GM21447 (cell line): Measurements from ENCODE around the gene LRP5.
A peak's percentile ranks its signal among the peaks of the same experiment; 100 is the strongest.

Experiments
- ATAC-seq: cut with Tn5 transposase; IDR thresholded peaks from one replicate; pipeline ENCODE4 v1.9.1; 2021; ENCODE audit not compliant: unreplicated experiment

LRP5 gene

DNA sequence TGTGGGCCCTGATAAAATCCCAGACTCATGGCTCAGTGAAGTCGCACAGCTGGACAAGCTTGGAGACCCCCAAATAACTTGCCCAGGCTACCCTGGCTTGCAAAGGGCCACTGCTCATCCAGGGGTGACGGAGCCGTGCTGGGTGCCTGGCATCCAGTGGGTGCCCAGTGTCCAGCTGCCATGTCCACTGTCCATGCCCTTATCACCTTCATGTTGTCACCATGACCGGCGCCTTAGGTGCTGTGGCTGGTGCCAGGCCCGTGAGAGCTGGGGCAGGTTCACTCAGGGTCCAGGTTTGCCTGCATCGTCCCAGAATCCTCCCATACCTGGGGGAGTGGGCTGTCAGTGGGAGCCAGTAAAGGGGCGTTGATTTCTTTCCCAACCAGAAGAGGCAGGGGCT, 57.4 kb downstream of the LRP5 start:
- no peak for ATAC-seq

DNA sequence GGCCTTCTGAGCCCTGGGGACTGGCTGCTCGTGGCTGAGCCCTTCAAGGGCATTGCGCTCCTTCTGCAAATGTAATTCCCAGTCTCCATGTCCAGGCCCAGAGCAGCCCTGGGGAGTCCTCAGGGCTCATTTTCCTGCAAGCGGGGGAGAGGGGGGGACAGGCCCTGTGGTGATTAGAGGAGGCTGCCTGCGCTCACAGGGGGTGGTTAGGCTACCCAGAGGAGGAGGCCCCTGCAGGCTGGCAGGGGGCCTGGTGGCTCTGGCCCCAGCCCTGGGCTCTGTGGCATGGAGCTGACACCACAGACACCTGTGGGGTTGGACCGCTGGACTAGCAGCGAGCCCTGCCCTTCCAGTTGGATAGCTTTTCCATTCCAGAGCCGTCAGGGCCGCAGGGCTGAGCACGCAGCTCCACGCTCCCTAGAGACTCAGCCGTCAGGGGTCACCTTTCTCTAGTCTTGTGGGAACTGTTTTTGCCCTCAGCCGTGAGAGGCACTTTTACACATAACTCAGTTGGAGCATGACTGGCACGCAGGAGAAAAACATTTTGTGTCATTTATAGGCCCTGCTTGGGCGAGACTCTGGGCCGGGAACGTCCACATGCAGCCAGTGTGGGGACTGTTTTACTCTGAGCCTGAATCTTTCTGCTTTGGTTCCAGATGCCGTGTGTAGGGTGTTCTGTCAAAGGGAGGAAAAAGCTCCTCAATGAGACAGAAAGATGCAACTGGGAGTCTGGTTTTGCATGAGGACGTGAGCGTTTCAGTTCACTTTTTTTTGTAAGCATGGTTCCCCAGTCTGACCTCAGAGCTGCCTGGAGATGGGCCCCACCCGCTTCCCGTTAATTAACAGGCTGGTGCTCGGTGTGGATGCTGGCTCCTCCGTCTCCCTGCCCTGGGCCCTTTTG, 58.1 kb downstream of the LRP5 start:
- ATAC-seq: peak; percentile 77

GRCh38 chr11:68371171-68372041, 59.0 kb downstream of the LRP5 start:
- peak; percentile 46 for ATAC-seq

DNA sequence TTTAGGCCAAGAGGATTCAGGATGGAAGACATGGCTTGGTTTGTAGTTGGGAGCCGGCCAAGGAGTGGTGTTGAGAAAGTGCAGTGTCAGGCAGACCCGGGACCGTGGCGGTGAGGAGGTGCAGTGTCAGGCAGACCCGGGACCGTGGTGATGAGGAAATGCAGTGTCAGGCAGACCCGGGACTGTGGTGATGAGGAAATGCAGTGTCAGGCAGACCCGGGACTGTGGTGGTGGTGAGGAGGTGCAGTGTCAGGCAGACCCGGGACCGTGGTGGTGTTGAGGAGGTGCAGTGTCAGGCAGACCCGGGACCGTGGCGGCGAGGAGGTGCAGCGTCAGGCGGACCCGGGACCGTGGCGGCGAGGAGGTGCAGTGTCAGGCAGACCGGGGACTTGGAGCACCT, 59.7 kb downstream of the LRP5 start:
- no peak for ATAC-seq

- no peak for ATAC-seq
These were observed 60.2 kb downstream of the LRP5 start for GRCh38 chr11:68372625-68373024.

- ATAC-seq: no peak
These were observed 60.9 kb downstream of the LRP5 start for GRCh38 chr11:68373189-68373814.

DNA sequence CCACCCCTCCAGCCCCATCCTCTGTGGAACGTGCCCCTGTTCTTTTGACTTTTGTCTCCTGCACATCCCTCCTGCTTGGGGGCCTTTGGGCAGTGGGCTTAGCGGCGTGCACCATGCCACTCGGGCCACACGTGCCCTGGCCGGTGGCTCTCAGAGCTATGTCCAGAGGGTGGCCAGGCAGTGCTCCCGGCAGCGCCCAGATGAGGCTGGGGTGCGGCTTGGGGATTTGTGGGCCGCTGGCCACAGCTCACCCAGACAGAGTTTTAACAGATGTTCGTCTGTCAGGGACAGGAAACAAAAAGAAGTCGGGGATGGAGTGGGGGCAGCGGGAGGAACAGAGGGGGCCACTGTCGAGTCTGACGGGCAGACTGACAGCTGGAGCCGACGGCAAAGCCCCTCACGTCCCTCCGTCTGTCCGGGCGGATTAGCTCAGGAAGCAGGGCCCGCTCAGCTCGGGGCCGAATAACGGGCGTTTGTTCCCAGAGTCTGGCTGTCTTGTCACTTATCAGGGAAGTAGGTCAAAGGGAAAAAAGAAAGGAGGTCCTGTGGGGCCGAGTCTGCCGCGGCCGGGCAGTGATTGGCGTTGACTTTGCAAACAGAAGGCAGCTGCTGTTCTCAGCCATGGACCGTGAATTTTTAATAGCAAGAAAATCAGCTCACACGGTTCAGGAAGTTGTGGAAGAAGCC, 61.6 kb downstream of the LRP5 start:
- no peak for ATAC-seq

DNA sequence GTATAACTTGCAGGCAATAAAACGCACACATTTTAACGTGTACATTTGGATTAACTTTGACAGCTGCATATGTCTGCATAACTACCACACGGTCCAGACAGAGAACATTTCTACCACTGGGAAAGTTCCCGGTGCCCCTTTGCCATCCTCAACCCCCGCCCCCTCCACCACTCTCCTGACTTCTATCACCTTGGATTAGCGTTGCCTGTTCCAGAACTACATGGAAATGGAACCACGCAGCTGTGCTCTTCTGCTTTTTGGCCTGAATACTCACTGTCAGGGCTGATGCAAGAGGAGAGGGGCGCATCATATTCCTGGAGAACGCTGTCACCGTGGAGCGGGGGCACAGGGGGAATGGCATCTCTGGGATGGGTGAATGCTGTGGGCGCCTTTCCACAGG, 62.1 kb downstream of the LRP5 start:
- no peak for ATAC-seq

DNA sequence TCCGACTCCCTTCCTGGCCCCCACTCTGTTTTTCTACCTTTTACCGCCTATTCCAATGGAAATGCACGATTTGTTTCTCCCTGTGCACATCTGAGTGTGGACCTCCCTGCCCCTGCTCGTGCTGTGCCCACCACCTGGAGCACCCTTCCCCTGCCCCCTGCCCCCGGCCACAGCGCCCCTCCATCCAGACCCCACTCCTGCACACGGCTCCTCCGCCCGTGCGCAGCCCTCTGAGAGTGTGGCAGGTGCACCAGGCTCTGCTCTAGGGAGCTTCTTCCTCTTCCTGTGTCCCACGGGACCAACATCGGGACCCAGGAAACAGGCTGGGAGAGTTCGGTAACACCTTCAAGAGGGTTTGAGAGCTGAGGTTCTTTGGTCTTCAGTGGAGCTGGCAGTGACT, 62.9 kb downstream of the LRP5 start:
- ATAC-seq: no peak

DNA sequence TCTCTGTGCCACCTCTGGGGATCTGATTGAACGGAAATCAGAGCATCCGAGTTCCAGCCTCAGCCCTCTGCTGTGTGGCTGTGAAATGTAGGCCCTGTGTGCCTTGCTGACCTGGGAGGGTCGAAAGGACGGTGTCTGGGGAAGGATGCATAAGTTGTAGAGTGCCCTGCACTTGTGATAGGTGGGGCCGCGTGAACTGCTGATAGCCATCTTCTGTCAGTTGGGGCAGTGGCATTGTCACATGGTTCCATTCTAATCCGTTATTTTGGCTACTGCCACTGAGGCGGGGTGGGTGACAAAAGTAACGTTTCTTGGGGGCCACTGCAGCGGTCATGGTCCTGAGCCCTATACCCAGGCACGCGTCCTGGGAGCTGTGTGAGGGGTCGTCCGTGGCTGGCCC, 63.4 kb downstream of the LRP5 start:
- no peak for ATAC-seq

- no peak for ATAC-seq
These were observed 65.0 kb downstream of the LRP5 start for GRCh38 chr11:68377389-68377795.

- ATAC-seq: no peak
These were observed 66.8 kb downstream of the LRP5 start for GRCh38 chr11:68379206-68379605.

- no peak for ATAC-seq
These were observed 68.6 kb downstream of the LRP5 start for GRCh38 chr11:68380786-68381622.

DNA sequence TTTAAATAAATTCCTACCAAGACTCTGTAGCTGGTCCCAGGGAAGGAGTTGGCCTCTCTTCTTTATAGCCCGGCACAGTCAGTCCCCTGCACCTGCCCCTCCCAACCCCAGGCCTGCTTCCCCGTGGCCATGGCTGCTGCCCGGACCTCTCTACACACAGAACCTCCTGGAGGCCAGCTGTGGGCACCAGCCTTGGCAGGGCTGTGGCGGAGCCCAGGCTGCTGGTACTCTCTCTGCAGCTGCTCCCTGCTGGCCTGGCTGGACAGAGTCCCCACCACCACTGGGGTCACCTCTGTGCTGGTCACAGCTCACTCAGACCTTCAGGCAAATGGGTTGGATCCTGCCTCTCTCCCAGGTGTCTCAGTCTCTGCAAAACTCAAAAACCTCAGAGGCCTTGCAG, 69.3 kb downstream of the LRP5 start:
- ATAC-seq: no peak

GRCh38 chr11:68382358-68382998, 70.1 kb downstream of the LRP5 start:
- no peak for ATAC-seq

GRCh38 chr11:68383976-68384501, 71.6 kb downstream of the LRP5 start:
- ATAC-seq: no peak

DNA sequence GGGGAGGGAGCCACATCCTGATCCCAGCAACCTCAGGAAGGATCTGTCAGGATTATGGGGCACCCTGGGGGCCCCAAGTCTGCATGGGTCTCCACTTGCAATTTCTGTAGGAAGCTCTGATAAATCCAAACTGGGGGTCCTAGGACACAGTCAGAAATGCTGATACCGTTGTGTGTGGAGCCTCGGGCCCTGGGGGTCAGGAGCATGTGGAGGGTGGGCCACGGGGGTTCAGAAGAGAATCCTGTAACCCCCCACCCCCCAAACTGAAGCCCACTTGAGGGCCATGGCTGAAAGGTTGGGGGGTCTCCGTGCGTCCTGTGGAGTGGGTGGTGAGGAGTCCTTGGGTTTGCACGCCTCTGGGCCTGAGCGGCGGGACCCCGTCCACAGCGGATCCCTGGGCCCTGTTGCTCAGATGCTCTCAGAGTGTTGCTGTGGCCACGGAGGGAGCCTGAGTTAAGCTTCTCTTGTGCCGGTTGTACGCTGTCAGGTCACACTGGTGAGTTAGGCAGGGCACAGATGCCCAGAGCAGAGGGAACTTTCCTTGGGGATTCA, 72.2 kb downstream of the LRP5 start:
- ATAC-seq: no peak

- ATAC-seq: no peak
These were observed 72.7 kb downstream of the LRP5 start for GRCh38 chr11:68385128-68385527.

DNA sequence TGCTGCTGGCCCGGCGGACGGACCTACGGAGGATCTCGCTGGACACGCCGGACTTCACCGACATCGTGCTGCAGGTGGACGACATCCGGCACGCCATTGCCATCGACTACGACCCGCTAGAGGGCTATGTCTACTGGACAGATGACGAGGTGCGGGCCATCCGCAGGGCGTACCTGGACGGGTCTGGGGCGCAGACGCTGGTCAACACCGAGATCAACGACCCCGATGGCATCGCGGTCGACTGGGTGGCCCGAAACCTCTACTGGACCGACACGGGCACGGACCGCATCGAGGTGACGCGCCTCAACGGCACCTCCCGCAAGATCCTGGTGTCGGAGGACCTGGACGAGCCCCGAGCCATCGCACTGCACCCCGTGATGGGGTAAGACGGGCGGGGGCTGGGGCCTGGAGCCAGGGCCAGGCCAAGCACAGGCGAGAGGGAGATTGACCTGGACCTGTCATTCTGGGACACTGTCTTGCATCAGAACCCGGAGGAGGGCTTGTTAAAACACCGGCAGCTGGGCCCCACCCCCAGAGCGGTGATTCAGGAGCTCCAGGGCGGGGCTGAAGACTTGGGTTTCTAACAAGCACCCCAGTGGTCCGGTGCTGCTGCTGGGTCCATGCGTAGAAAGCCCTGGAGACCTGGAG, 74.1 kb downstream of the LRP5 start:
- ATAC-seq: no peak
